ENCODE data around the gene DCT.

DNA sequence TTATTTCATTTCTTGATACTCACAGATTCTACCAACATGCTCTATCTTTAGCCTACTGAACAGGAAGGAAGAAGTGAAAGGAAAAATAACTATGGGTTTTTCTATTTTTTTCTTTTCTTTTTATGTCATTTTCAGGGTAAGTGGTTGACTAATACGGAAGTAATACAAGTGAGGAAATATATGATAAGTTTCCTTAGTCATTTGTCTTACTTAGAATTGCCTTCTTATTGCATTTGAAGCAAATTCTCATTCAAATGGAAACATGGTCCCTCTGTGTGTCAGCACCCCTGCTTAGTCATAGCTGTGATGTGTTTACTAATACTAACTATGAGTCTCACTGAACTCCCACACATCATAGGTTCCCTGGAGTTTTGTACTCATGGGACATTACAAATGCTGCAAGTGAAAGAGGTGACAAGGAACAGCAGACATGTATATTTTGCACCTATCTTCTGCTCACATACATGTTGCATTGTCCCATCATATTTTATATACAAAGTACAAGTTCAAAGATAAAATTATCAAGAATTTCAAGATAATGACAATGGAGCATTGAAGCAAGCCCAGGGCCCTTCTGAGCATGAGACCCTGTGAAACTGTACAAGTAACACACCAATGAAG is 60.1 kb downstream of the DCT start:
- TF ChIP-seq, protein P1, sequence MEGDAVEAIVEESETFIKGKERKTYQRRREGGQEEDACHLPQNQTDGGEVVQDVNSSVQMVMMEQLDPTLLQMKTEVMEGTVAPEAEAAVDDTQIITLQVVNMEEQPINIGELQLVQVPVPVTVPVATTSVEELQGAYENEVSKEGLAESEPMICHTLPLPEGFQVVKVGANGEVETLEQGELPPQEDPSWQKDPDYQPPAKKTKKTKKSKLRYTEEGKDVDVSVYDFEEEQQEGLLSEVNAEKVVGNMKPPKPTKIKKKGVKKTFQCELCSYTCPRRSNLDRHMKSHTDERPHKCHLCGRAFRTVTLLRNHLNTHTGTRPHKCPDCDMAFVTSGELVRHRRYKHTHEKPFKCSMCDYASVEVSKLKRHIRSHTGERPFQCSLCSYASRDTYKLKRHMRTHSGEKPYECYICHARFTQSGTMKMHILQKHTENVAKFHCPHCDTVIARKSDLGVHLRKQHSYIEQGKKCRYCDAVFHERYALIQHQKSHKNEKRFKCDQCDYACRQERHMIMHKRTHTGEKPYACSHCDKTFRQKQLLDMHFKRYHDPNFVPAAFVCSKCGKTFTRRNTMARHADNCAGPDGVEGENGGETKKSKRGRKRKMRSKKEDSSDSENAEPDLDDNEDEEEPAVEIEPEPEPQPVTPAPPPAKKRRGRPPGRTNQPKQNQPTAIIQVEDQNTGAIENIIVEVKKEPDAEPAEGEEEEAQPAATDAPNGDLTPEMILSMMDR (IDR thresholded peaks at IDR 0.05): no peak
- TF ChIP-seq EZH2 (IDR thresholded peaks at IDR 0.05): no peak
- TF ChIP-seq EZH2phosphoT487 (IDR thresholded peaks at IDR 0.05): no peak

All from neural progenitor cell (in vitro differentiated cells).